Muscle layer of colon (tissue), 2 donors: ENCODE data around the gene ZFP3.
"Not testable (repeated sequence)": the region's sequence is repeated elsewhere in the genome, so short reads cannot be mapped to it uniquely, and the experiment has no call there.

Experiments used
- H3K27ac ChIP-seq: one replicate; pipeline ENCODE4 v1.7.0; 2013; ENCODE audit warnings: low read depth, mild to moderate bottlenecking, low read length, moderate library complexity
- H3K27me3 ChIP-seq, 2 donors: one replicate each; pipeline ENCODE4 v1.7.0; 2013; ENCODE audit warnings: low read length in 2 of 2, mild to moderate bottlenecking in 2 of 2; ENCODE audit not compliant: insufficient read depth in 2 of 2, control insufficient read depth in 1 of 2
- H3K36me3 ChIP-seq: one replicate; pipeline ENCODE4 v1.7.0; 2013; ENCODE audit warnings: mild to moderate bottlenecking, low read length; ENCODE audit not compliant: insufficient read depth
- H3K4me1 ChIP-seq: one replicate; pipeline ENCODE4 v1.7.0; 2013; ENCODE audit warnings: mild to moderate bottlenecking, low read length; ENCODE audit not compliant: insufficient read depth
- H3K4me3 ChIP-seq, 2 donors: one replicate each; pipeline ENCODE4 v1.7.0; 2013; ENCODE audit warnings: low read length in 2 of 2, low read depth in 1 of 2, mild to moderate bottlenecking in 1 of 2, moderate library complexity in 1 of 2
- H3K9ac ChIP-seq: one replicate; pipeline ENCODE4 v1.7.0; 2013; ENCODE audit warnings: low read length
- H3K9me3 ChIP-seq: one replicate; pipeline ENCODE4 v1.7.0; 2013; ENCODE audit warnings: mild to moderate bottlenecking, low read length
- donor health status: abdominal sarcoma.
- donor health status: Adenocarcinoma of cecum.

The ZFP3 gene

DNA sequence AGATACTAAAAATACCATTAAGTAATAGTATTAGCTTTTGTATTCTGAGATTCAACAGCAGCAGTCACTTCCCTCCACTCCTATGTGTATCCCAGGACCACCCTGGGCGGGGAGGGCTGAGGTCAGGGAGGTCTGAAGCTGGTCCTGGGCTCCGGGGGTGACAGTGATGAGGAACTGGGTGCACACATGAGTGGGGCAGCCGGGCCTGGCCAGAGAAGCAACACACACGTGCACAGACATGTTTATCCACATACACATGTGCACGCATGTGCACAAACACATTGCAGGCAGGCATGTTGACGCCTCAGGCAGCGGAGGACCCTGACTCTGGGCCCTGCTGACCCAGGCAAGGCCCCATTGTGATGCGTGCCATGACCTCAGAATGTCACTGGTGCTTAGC is 50.1 kb downstream of the ZFP3 start:
- H3K9ac ChIP-seq, H3K4me1 ChIP-seq, H3K4me3 ChIP-seq, H3K9me3 ChIP-seq, H3K27ac ChIP-seq, H3K27me3 ChIP-seq, H3K36me3 ChIP-seq: not testable (repeated sequence)

DNA sequence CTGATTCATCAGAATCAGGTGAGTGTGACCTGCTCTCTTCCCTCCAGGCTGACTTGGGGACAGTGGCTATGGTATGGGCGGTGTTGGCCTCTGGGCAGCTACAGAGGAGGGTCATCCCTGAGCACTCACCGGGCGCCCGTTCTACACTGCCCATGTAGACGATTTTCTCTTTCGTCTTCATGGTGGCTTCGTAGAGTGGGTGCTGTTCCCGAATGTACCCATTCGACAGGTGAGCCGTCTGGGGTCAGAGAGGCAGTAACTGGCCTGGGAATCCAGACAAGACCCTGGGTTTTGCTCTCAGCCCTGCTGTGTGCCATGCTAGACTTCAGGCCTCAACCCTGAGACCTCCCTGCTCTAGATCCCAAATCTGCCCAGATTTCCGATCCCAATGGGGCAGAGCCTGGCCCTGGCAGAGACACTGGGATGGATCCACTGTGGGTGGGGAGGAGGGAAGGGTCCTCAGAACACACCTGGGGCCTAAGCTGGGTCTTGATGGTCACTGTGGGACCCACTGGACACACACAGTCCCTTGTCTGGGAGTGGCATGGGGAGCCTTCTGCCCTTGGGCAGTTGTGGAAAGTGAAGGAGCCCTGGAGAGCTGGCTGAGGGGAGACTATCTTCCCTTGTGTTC is 50.8 kb downstream of the ZFP3 start:
- H3K9ac ChIP-seq: no peak overlapping the region
- H3K4me3 ChIP-seq: no peak overlapping the region
- H3K9me3 ChIP-seq: no peaks in the 10 kb centered on the region
- H3K4me1 ChIP-seq: no peaks in the 10 kb centered on the region
- no peaks in the 10 kb centered on the region for H3K27me3 ChIP-seq
- no peaks in the 10 kb centered on the region for H3K36me3 ChIP-seq
- H3K27ac ChIP-seq: no peak overlapping the region

DNA sequence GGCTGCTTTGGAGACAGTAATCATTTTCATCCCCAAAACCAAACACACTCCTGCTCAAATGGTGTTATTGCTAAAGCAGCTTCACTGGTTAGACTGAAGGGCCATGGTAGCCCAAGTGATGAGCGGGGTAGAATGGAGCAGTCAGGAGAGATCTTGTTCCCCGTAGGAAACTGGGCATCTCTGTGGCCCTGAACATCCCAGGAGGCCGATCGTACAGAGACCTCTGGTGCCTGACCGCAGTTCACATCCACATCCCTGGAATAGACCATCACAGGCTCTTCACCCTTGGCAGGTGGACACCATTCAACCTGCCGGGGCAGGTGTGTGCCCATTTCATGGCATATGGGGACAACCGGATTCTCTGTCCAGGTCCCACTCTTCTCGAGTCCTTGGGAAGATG is 51.5 kb downstream of the ZFP3 start:
- not testable (repeated sequence) for H3K9ac ChIP-seq, H3K27me3 ChIP-seq, H3K36me3 ChIP-seq, H3K4me3 ChIP-seq, H3K4me1 ChIP-seq, H3K27ac ChIP-seq, H3K9me3 ChIP-seq

DNA sequence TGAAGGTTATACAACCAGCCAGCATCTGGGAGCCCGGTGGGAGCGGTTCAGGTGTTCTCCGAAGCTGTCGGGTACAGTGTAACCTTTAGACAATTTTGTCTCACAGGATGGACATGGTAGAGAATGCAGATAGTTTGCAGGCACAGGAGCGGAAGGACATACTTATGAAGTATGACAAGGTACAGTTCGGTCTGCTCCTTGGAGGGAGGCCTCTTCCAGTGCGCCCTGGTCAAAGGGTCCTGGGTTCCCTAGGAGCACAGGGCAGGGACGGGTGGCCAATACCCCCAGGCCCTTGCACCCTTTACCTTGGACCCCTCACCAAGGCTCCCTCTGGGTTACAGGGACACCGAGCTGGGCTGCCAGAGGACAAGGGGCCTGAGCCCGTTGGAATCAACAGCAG is 52.0 kb downstream of the ZFP3 start:
- H3K36me3 ChIP-seq, H3K27ac ChIP-seq, H3K9me3 ChIP-seq, H3K9ac ChIP-seq, H3K27me3 ChIP-seq, H3K4me3 ChIP-seq, H3K4me1 ChIP-seq: not testable (repeated sequence)

DNA sequence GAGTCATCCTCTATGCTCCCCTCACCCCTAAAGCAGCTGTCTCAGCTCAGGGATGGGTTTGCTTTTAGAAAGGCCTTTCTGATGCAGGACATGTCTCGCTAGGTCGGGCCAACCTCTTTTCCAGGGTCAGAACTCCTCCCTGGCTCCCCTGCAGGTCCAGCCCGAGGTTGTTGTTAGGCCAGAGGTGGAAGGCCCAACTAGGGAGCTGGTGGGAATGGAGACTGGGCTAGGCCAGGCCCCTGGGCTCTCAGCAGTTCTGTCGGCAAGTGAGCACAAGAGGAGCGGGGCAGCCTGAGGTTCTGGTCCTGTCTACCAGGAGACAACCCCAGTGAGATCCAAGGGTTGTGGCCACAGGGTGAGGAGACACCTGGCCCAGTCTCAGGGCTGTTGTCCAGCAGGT is 52.4 kb downstream of the ZFP3 start:
- H3K27ac ChIP-seq, H3K4me1 ChIP-seq, H3K9ac ChIP-seq, H3K9me3 ChIP-seq, H3K36me3 ChIP-seq, H3K4me3 ChIP-seq, H3K27me3 ChIP-seq: not testable (repeated sequence)

DNA sequence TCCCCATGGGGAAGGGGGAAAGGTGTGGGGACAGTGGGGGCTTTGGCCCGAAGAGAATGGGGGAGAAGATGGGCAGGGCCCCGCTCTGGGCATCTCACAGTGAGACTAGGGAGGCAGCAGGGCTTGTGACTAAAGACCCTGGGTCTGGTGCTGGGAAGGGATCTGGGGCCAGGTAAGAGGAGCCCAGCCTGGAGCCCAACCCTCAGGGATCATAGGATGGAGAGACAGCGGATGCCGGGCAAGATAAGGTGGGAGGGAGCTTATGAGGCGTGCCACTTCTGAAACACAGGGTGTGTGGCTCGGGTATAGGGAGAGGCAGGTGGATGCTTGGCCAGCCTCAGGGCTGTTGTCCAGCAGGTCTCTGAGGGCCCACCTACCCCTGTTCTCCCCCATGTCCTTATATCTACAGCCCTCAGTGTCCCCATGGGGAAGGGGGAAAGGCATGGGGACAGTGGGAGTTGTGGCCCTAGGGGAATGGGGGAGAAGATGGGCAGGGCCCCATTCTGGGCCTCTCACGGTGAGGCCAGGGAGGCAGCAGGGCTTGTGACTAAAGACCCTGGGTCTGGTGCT is 53.0 kb downstream of the ZFP3 start:
- Histone ChIP-seq H3K4me3 (no peak overlapping the region), H3K9ac (no peak overlapping the region)

DNA sequence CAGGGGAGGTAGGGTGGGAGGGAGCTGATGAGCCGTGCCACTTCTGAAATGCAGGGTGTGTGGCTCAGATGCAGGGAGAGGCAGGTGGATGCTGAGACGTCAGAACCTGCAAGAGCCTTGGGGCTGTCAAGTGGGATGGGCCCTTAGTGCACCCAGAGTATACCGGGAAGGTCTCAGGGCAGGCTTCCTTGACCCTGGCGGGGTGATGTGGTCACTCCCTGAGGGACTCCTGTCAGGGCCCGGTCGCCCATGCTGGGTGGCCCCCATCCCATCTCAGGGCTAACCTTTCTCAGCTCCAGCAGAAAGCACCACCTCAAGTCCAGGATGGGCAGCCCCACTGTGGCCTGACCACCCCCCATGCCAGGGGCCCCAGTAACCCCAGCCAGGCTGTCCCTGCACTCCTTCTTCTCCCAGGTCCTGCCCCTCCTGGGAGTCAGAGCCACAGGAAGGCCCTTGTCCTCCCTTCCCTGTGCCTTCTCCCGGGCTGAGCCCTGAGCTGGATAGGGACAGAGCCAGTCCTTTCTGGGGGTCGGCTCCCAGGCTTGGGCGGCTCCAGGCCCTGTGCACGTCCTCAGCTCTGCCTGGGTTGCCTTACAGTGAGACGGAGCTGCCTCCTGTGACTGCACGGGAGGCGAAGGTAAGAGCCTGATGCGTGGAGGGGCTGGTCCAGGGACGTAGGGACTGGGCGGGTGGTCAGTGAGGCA is 53.7 kb downstream of the ZFP3 start:
- H3K9me3 ChIP-seq, H3K27me3 ChIP-seq, H3K9ac ChIP-seq, H3K4me1 ChIP-seq, H3K27ac ChIP-seq, H3K36me3 ChIP-seq, H3K4me3 ChIP-seq: not testable (repeated sequence)

More for the DNA sequence above, 53.0 kb downstream of the ZFP3 start:
- Histone ChIP-seq H3K9me3 (no peaks in the 10 kb centered on the region), H3K36me3 (no peaks in the 10 kb centered on the region), H3K27ac (no peak overlapping the region), H3K27me3 (no peaks in the 10 kb centered on the region), H3K4me1 (no peaks in the 10 kb centered on the region)

DNA sequence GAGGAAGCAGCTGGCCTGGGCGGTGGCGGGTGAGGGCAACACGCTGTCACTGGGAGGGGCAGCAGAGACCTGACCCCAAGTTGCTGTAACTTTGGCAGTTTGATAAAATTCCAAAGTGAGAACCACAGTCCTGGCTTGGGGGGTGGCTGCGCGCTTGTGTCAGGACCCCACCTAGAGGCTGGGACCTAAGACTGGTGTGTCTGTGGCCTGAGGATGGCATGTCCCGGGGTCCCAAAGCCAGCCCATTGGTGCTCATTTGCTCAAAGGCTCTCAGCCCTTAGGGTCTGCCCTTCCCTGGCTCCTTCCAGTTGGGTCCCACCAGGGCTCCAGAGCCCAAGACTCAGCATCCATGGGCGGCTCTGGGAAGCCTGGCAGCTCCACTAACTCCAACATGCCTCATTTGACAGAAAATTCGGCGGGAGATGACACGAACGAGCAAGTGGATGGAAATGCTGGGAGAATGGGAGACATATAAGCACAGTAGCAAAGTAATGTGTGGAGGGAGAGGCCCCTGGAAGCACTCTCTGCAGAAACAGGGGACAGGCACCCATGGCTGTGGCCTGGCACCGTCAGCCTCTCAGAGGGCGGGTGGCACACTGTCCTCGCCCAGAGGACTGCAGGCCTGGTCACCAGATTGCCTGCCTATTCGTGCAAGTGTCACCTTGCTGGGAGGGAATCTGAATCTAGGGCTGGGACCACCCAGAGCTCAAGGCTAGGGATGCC is 54.4 kb downstream of the ZFP3 start:
- H3K4me3 ChIP-seq, H3K4me1 ChIP-seq, H3K9ac ChIP-seq, H3K27ac ChIP-seq, H3K36me3 ChIP-seq, H3K9me3 ChIP-seq, H3K27me3 ChIP-seq: not testable (repeated sequence)

DNA sequence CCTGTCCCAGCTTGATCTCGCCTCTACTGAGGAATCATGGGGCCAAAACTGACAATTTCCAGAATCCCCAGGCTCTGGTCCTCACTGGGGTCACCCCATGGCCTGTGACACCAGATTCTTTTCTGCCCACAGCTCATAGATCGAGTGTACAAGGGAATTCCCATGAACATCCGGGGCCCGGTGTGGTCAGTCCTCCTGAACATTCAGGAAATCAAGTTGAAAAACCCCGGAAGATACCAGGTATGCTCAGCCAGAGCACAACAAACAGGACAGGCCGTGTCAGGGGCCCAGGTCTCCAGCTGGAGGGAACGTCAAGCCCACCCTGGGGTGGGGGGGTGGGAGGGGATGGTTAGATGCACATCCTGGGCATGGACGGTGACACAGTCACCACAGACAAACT is 55.0 kb downstream of the ZFP3 start:
- H3K27ac ChIP-seq: no peak overlapping the region
- no peak overlapping the region for H3K9ac ChIP-seq
- H3K4me3 ChIP-seq: no peak overlapping the region
- H3K27me3 ChIP-seq: no peaks in the 10 kb centered on the region
- H3K9me3 ChIP-seq: no peaks in the 10 kb centered on the region
- no peaks in the 10 kb centered on the region for H3K4me1 ChIP-seq
- no peaks in the 10 kb centered on the region for H3K36me3 ChIP-seq

DNA sequence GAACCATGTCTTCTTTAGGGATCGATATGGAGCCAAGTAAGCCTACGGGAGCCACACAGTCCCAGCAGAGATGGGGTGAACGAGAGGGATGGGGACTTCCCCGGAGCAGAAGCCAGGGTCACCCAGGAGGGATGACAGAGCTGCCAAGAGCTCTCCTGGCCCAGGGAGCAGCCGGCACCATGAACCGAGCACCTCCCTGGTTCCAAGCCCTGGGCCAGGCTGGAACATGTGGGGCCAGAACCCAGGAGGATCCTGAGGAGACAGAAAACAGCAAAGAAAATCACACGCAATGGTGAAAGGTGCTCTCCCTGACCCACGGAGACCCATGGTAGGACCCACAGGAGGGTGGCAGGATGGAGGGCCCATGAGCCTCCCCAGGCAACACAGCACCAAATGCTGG is 55.7 kb downstream of the ZFP3 start:
- not testable (repeated sequence) for H3K4me3 ChIP-seq, H3K9ac ChIP-seq, H3K27ac ChIP-seq, H3K4me1 ChIP-seq, H3K27me3 ChIP-seq, H3K9me3 ChIP-seq, H3K36me3 ChIP-seq

DNA sequence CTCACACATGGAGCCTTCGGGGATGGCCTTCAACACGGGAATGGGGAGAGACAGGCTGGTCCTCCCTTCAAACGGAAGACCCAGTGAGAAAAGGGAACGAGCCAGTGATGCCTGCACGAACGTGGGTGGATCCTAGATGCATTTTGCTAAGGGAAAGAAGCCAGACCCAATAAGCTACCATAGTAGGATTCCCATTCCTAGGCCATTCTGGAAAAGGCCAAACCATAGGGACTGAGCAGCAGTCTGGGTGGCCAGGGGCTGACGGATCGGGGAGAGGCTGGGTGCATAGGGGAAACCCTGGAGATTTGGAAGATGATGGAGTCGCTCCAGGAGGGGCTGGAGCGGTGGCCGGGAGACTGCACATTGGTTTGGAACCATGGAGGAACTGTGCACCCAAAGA is 56.3 kb downstream of the ZFP3 start:
- not testable (repeated sequence) for H3K27ac ChIP-seq, H3K9ac ChIP-seq, H3K36me3 ChIP-seq, H3K9me3 ChIP-seq, H3K4me1 ChIP-seq, H3K4me3 ChIP-seq, H3K27me3 ChIP-seq
